RWPE1 (cell line): ENCODE results near the gene HIGD1B.

Experiments used
- CTCF ChIA-PET: fragments of 350-600 bp; sonication (Branson Sonifier 250); formaldehyde crosslinking; extraction: SDS; loops from one replicate; lab custom pipeline; 2021; lab: Yijun Ruan, JAX
- POLR2A ChIA-PET: fragments of 400-600 bp; formaldehyde crosslinking; extraction: SDS; loops from one replicate; lab custom pipeline; 2020; ENCODE audit warnings: antibody characterized with exemption; ENCODE audit not compliant: low non-redundant PET; lab: Yijun Ruan, JAX
- DNase-seq: peaks from one replicate; pipeline ENCODE4 v3.0.0; 2012; ENCODE audit warnings: low spot score
- H3K27ac ChIP-seq: fragments of 450-650 bp; 2 replicates; pipeline ENCODE4 v1.5.1; 2017
- CTCF ChIP-seq: fragments of 450-650 bp; conservative IDR thresholded peaks from 2 replicates; pipeline ENCODE4 v1.5.1; 2017; ENCODE audit warnings: low read depth, mild to moderate bottlenecking

The HIGD1B gene

GRCh38 chr17:44859701-44860100, 12.0 kb downstream of the HIGD1B start:
- ChIA-PET POLR2A (interaction anchor here (0.6 kb wide), 1 partner anchor 13 kb away, joined by 6 read pairs; no protein-coding TSS in a partner anchor), CTCF (interaction anchor here (0.6 to 1.0 kb wide), 2 partner anchors 85 to 326 kb away, joined by 4 read pairs; no protein-coding TSS in a partner anchor)
- DNase-seq = no peak
- no peak overlapping the region for H3K27ac ChIP-seq
- no peak for TF ChIP-seq CTCF

GRCh38 chr17:44862278-44862914, 14.7 kb downstream of the HIGD1B start:
- ChIA-PET POLR2A (no interaction called here), CTCF (interaction anchor here (0.7 to 7.7 kb wide), 2 partner anchors 13 to 85 kb away, joined by 4 to 94 read pairs; no protein-coding TSS in a partner anchor)
- no peak overlapping the region for H3K27ac ChIP-seq
- TF ChIP-seq CTCF = no peak
- no peak for DNase-seq

GRCh38 chr17:44863061-44863918, 15.6 kb downstream of the HIGD1B start:
- CTCF ChIA-PET = interaction anchor here (0.7 to 7.7 kb wide), 3 partner anchors 12 to 86 kb away, joined by 4 to 94 read pairs (median 4); no protein-coding TSS in a partner anchor
- POLR2A ChIA-PET = no interaction called here
- TF ChIP-seq CTCF = no peak
- no peak for DNase-seq
- no peak overlapping the region for H3K27ac ChIP-seq

GRCh38 chr17:44864831-44865230, 17.1 kb downstream of the HIGD1B start:
- no peak for DNase-seq
- no peak for TF ChIP-seq CTCF
- H3K27ac ChIP-seq = no peak overlapping the region
- ChIA-PET CTCF (interaction anchor here (0.6 to 7.7 kb wide), 5 partner anchors 12 to 87 kb away, joined by 3 to 94 read pairs (median 4); no protein-coding TSS in a partner anchor), POLR2A (no interaction called here)

GRCh38 chr17:44865231-44865660, 17.6 kb downstream of the HIGD1B start:
- CTCF ChIA-PET = interaction anchor here (0.6 to 7.7 kb wide), 5 partner anchors 11 to 87 kb away, joined by 3 to 94 read pairs (median 4); no protein-coding TSS in a partner anchor
- peak; percentile 64 for DNase-seq
- no peak overlapping the region for H3K27ac ChIP-seq
- POLR2A ChIA-PET = no interaction called here
- TF ChIP-seq CTCF = peak; percentile 90

- POLR2A ChIA-PET = no interaction called here
- no peak for TF ChIP-seq CTCF
- CTCF ChIA-PET = interaction anchor here (0.6 to 7.7 kb wide), 4 partner anchors 10 to 152 kb away, joined by 3 to 94 read pairs (median 4); no protein-coding TSS in a partner anchor
- H3K27ac ChIP-seq = peak overlapping the region; percentile 22
- no peak for DNase-seq
Measured at GRCh38 chr17:44865931-44866330, 18.2 kb downstream of the HIGD1B start.
